Vagina (tissue), 2 donors: ENCODE results near the gene SPAG17. TPM values are rescaled to one million over a fixed set of nuclear protein-coding genes. Genes with fewer than 3 reads are reported as not detected.

ENCODE experiments used
- DNase-seq, 2 donors: peaks; one replicate each; pipeline ENCODE4 v3.0.0-alpha.2; 2017; ENCODE audit errors: extremely low spot score in 2 of 2
- H3K27ac ChIP-seq: fragments of 200-600 bp; sonication (generic); one replicate; pipeline ENCODE4 v1.5.1; 2019
- H3K27me3 ChIP-seq: fragments of 200-600 bp; sonication (generic); one replicate; pipeline ENCODE4 v1.5.1; 2019
- H3K36me3 ChIP-seq, 2 donors: fragments of 200-600 bp; sonication (generic); one replicate each; pipeline ENCODE4 v1.5.1; 2017 to 2019
- H3K4me1 ChIP-seq: fragments of 200-600 bp; sonication (generic); one replicate; pipeline ENCODE4 v1.5.1; 2019
- H3K4me3 ChIP-seq, 2 donors: fragments of 200-600 bp; sonication (generic); 1 replicate in 1 of 2; 2 replicates in 1 of 2; pipeline ENCODE4 v1.5.1; 2016 to 2019
- H3K9me3 ChIP-seq: fragments of 200-600 bp; sonication (generic); one replicate; pipeline ENCODE4 v1.5.1; 2019
- POLR2A ChIP-seq, 2 donors: fragments of 450-650 bp; IDR thresholded peaks; one replicate each; pipeline ENCODE4 v1.6.1; 2017; ENCODE audit warnings: antibody characterized with exemption in 2 of 2, mild to moderate bottlenecking in 2 of 2, moderate library complexity in 2 of 2
- POLR2AphosphoS5 ChIP-seq, 2 donors: sonication (generic); formaldehyde crosslinking; IDR thresholded peaks; one replicate each; pipeline ENCODE4 v1.9.0; 2017; ENCODE audit warnings: antibody characterized with exemption in 2 of 2, mild to moderate bottlenecking in 2 of 2, low read depth in 1 of 2; ENCODE audit not compliant: insufficient read depth in 1 of 2
- intact Hi-C: fragments of 100-400 bp; cut with DNase I; formaldehyde crosslinking; loops from one replicate; pipeline ENCODE4 v1.15.1; 2023
- total RNA-seq: library from RNA; depleted of rRNA; stranded (reverse); fragments of >200 nt; gene quantifications from one replicate; pipeline ENCODE4 v1.2.3, GENCODE V29; 2016
- TF ChIP-seq, protein P1 (sequence below), 3 experiments: fragments of 450-650 bp in 2 of 3; fragments of 200-600 bp in 1 of 3; sonication (generic) in 1 of 3; IDR thresholded peaks; one replicate each; pipeline ENCODE4 v1.5.1; 2017 to 2019; ENCODE audit warnings: antibody characterized with exemption in 3 of 3, mild to moderate bottlenecking in 2 of 3, moderate library complexity in 2 of 3

Gene SPAG17
- total RNA-seq, 1 donor from 2014 or later, result 10.1 TPM

DNA sequence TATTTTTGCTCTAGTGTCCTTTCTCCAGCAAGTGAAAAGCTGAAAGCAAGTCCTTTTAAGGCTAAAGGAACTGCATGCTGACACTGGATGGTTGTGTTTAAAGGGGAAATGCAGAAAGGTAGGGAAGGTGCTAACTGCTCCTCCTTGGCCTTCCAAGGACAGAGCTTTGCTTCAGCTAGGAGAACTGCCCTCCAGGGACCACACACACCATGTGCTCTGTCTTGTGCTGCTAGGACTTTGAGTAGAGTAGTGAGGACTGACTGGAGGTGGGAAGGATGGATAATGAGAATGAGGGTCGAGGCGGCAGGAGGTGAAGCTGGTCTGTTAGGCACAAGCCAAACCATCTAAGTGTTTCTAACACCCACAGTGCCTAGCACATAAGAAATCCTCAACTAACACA lies 177.6 kb downstream of the SPAG17 start:
- no peaks in the 10 kb centered on the region for H3K9me3 ChIP-seq
- no peak for DNase-seq
- H3K27me3 ChIP-seq, result no peaks in the 10 kb centered on the region
- H3K27ac ChIP-seq, result no peak overlapping the region
- H3K4me1 ChIP-seq, result no peaks in the 10 kb centered on the region
- no peak overlapping the region for H3K4me3 ChIP-seq
- H3K36me3 ChIP-seq, result no peaks in the 10 kb centered on the region
- TF ChIP-seq POLR2A (IDR thresholded peaks at IDR 0.05), result no peak
- no peak for TF ChIP-seq POLR2AphosphoS5 (IDR thresholded peaks at IDR 0.05; ENCODE audit: insufficient read depth in 1 of 2, low read depth in 1 of 2)
- TF ChIP-seq, protein P1, sequence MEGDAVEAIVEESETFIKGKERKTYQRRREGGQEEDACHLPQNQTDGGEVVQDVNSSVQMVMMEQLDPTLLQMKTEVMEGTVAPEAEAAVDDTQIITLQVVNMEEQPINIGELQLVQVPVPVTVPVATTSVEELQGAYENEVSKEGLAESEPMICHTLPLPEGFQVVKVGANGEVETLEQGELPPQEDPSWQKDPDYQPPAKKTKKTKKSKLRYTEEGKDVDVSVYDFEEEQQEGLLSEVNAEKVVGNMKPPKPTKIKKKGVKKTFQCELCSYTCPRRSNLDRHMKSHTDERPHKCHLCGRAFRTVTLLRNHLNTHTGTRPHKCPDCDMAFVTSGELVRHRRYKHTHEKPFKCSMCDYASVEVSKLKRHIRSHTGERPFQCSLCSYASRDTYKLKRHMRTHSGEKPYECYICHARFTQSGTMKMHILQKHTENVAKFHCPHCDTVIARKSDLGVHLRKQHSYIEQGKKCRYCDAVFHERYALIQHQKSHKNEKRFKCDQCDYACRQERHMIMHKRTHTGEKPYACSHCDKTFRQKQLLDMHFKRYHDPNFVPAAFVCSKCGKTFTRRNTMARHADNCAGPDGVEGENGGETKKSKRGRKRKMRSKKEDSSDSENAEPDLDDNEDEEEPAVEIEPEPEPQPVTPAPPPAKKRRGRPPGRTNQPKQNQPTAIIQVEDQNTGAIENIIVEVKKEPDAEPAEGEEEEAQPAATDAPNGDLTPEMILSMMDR (IDR thresholded peaks at IDR 0.05), result no peak
- intact Hi-C loops, result no loop called here

DNA sequence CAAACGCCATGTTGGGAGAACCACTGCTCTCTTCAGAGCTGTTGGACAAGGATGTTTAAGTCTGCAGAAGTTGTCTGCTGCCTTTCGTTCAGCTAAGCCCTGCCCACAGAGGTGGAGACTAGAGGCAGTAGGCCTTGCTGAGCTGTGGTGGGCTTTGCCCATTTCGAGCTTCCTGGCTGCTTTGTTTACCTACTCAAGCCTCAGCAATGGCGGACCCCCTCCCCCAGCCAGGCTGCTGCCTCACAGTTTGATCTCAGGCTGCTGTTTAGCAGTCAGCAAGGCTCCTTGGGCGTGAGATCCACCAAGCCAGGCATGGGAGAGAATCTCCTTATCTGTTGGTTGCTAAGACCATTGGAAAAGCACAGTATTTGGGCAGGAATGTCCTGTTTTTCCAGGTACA lies 180.7 kb downstream of the SPAG17 start:
- Histone ChIP-seq H3K4me1 (no peaks in the 10 kb centered on the region), H3K27me3 (no peaks in the 10 kb centered on the region), H3K36me3 (no peaks in the 10 kb centered on the region), H3K4me3 (no peak overlapping the region), H3K9me3 (no peaks in the 10 kb centered on the region), H3K27ac (no peak overlapping the region)
- DNase-seq, result no peak
- intact Hi-C loops, result no loop called here
- TF ChIP-seq, protein P1 (IDR thresholded peaks at IDR 0.05), result no peak
- TF ChIP-seq POLR2AphosphoS5 (IDR thresholded peaks at IDR 0.05; ENCODE audit: insufficient read depth in 1 of 2, low read depth in 1 of 2) (no peak), POLR2A (IDR thresholded peaks at IDR 0.05) (no peak)

DNA sequence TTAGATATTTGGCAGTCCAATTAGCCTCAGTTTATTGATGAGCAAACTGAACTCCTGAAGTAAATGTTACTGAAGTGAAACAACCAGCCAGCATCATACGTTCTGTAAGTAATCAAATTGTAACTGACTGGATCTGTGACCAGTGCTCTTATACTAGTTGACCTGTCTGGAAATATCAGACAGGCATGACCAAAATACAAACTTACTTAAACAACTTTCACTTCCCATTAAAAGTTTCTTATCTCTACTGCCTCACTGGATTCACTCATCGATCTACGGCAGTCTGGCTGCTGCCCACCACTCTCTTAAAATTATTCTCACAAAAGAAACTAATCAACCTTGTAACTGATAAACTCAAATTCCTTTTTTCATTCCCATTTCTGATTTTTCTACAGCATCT lies 199.1 kb downstream of the SPAG17 start:
- Histone ChIP-seq H3K27me3 (no peaks in the 10 kb centered on the region), H3K36me3 (no peaks in the 10 kb centered on the region), H3K4me1 (no peaks in the 10 kb centered on the region), H3K9me3 (no peaks in the 10 kb centered on the region), H3K27ac (no peak overlapping the region), H3K4me3 (no peak overlapping the region)
- DNase-seq, result no peak
- TF ChIP-seq POLR2AphosphoS5 (IDR thresholded peaks at IDR 0.05; ENCODE audit: insufficient read depth in 1 of 2, low read depth in 1 of 2), result no peak
- TF ChIP-seq, protein P1 (IDR thresholded peaks at IDR 0.05), result no peak
- no peak for TF ChIP-seq POLR2A (IDR thresholded peaks at IDR 0.05)
- intact Hi-C loops, result no loop called here

DNA sequence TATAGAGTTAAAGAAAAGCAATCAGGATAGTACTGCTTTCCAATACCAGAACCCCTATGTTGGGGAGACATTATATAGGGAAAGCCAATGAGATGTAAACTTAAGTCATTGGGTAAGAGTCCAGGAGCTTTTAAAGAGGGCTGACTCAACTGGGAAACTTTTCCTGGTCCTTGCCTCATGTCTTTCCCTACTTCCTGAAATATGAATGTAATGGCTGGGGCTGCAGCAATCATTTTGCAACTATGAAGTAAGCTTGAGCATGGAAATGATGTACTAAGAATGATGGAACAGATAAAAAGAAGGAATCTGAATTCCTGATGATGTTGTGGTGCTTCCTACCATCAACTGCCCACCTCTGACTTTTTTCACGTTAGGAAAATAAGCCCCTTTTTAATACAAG lies 199.8 kb downstream of the SPAG17 start:
- DNase-seq, result no peak

DNA sequence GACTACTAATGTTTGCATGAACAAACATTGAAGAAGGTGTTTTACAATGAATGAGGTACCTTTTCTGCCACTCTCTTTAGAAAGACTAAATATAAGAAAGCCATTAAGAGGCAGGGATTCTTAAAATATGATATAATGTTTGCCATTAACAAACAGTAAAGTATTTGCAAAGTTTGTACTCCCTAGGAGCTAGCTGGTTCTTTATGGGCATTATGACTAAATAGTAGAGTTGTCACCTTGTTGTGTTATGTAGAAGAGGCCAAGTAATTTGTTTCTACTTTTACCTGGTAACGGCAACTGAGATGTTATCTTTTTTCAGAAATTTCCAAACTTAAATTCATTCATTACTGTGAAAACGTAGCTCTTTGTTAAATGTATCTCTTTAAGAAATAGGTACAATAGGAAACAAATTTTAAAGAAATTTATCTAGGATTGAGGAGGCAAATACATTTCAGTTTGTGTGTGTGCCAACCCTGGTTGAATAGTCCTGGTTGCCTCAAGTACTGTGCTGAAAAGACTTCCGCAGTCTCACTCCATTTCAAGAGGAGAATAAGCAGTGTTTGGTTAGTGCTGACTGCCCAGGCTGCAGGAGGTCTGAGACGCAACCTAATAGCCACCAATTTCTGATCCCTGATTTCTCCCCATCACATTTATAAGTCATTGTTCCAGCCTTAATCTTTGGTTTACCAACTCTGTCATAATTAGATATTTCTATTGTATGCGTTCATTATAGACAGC lies 203.4 kb downstream of the SPAG17 start:
- intact Hi-C loops, result no loop called here
- no peak overlapping the region for H3K4me3 ChIP-seq
- H3K27me3 ChIP-seq, result no peaks in the 10 kb centered on the region
- H3K27ac ChIP-seq, result no peak overlapping the region
- H3K36me3 ChIP-seq, result no peaks in the 10 kb centered on the region
- no peak for DNase-seq
- no peaks in the 10 kb centered on the region for H3K9me3 ChIP-seq
- H3K4me1 ChIP-seq, result no peaks in the 10 kb centered on the region
- TF ChIP-seq POLR2AphosphoS5 (IDR thresholded peaks at IDR 0.05; ENCODE audit: insufficient read depth in 1 of 2, low read depth in 1 of 2), result no peak
- TF ChIP-seq, protein P1 (IDR thresholded peaks at IDR 0.05), result no peak
- TF ChIP-seq POLR2A (IDR thresholded peaks at IDR 0.05), result no peak

More for the DNA sequence above, 199.8 kb downstream of the SPAG17 start:
- intact Hi-C loops, result no loop called here
- Histone ChIP-seq H3K27me3 (no peaks in the 10 kb centered on the region), H3K9me3 (no peaks in the 10 kb centered on the region), H3K36me3 (no peaks in the 10 kb centered on the region), H3K27ac (no peak overlapping the region), H3K4me1 (no peaks in the 10 kb centered on the region), H3K4me3 (no peak overlapping the region)
- TF ChIP-seq POLR2A (IDR thresholded peaks at IDR 0.05) (no peak), POLR2AphosphoS5 (IDR thresholded peaks at IDR 0.05; ENCODE audit: insufficient read depth in 1 of 2, low read depth in 1 of 2) (no peak)
- TF ChIP-seq, protein P1 (IDR thresholded peaks at IDR 0.05), result no peak
